ENCODE measurements around the gene PARK7.
"Not testable (repeated sequence)": the region's sequence is repeated elsewhere in the genome, so short reads cannot be mapped to it uniquely, and the experiment has no call there.

The PARK7 gene

DNA sequence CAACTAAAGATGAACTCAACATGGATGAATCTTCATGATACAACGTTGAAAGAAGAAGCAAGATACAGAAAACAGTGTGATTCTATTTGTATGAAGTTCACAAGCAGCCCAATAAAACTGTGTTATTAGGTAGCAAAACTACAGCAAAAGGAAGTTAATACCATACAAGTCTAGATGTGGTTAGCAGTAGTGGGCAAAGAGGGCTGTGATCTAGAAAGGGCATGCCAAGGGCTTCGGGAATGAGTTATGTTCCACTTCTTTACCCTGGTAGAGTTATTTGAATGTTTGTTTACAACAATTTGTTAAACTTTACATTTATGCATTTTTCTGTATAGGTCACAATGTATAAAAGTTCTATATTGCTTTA, 30.1 kb upstream of the PARK7 start:
- peak overlapping the region; percentile 76 for H3K4me3 Mint-ChIP-seq
- peaks cover 30% of the 10 kb centered on the region for H3K4me1 Mint-ChIP-seq (ENCODE audit: low read depth)
- peak overlapping the region; percentile 95 for H3K27ac Mint-ChIP-seq
- no peak for DNase-seq (ENCODE audit: low spot score)
- no peaks in the 10 kb centered on the region for H3K27me3 Mint-ChIP-seq (ENCODE audit: low read depth)
- peaks cover 3% of the 10 kb centered on the region for H3K36me3 Mint-ChIP-seq (ENCODE audit: low read depth)
- no peaks in the 10 kb centered on the region for H3K9me3 Mint-ChIP-seq

DNA sequence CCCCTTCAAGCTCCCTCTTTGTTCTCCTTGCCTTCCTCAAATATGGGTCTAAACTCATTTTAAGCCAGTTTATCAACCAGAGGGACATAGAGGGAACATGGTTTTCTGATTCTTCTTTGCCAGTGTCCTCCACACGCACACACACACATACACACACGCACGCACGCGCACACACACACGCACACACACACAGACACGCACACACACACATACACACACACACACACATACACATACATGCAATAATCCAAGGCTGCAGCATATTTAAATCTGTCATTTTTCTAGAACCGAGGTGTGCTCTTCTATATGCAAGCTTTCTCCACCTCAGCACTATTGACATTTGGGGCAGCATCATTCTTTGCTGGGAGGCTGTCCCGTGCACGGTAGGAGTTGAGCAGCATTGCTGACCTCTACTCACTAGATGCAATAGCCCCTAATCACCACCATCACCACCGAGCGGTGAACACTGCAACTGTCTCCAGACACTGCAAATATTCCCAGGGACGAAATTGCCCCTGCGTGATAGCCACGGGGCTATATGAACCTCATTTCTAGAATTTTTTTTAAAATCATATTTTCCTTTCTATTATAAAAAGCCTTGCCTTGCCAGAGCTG, 28.9 kb upstream of the PARK7 start:
- Mint-ChIP-seq H3K36me3 (ENCODE audit: low read depth) (peaks cover 2% of the 10 kb centered on the region), H3K27me3 (ENCODE audit: low read depth) (no peaks in the 10 kb centered on the region), H3K4me1 (ENCODE audit: low read depth) (peaks cover 30% of the 10 kb centered on the region), H3K9me3 (no peaks in the 10 kb centered on the region), H3K27ac (no peak overlapping the region), H3K4me3 (no peak overlapping the region)
- DNase-seq (ENCODE audit: low spot score), result no peak

DNA sequence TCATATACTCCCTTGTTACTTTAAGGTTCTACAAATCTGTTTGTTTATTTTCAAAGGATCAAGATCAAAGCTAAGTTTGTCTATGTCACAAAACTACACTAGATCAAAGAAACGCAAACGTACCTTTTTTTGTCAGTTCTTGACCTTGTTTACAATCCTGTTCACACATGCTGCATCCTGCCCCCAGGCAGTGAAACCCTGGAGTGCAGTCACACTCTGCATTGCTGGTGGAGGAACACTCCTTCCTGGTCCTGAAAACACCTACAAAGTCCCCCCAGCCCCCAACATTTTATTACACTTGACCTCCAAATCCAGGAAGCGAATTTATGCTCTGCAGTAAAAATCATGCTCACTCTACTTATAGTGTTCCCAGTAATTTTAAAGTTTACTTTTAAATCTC, 23.4 kb upstream of the PARK7 start:
- Mint-ChIP-seq H3K9me3 (no peaks in the 10 kb centered on the region), H3K27ac (no peak overlapping the region), H3K36me3 (ENCODE audit: low read depth) (peaks cover 3% of the 10 kb centered on the region), H3K4me3 (no peak overlapping the region), H3K4me1 (ENCODE audit: low read depth) (peaks cover 23% of the 10 kb centered on the region), H3K27me3 (ENCODE audit: low read depth) (peaks cover 21% of the 10 kb centered on the region)
- DNase-seq (ENCODE audit: low spot score), result no peak

GRCh38 chr1:7940034-7940433, 21.5 kb upstream of the PARK7 start:
- peaks cover 25% of the 10 kb centered on the region for H3K4me1 Mint-ChIP-seq (ENCODE audit: low read depth)
- no peaks in the 10 kb centered on the region for H3K9me3 Mint-ChIP-seq
- peaks cover 23% of the 10 kb centered on the region for H3K27me3 Mint-ChIP-seq (ENCODE audit: low read depth)
- no peak overlapping the region for H3K27ac Mint-ChIP-seq
- peak overlapping the region; percentile 72 for H3K4me3 Mint-ChIP-seq
- H3K36me3 Mint-ChIP-seq (ENCODE audit: low read depth), result peaks cover 3% of the 10 kb centered on the region
- no peak for DNase-seq (ENCODE audit: low spot score)

- peaks cover 3% of the 10 kb centered on the region for H3K36me3 Mint-ChIP-seq (ENCODE audit: low read depth)
- peak; percentile 87 for DNase-seq (ENCODE audit: low spot score)
- peak within 1 kb of the TSS; percentile 82 for H3K4me3 Mint-ChIP-seq
- peaks cover 25% of the 10 kb centered on the region for H3K4me1 Mint-ChIP-seq (ENCODE audit: low read depth)
- peaks cover 23% of the 10 kb centered on the region for H3K27me3 Mint-ChIP-seq (ENCODE audit: low read depth)
- peak within 1 kb of the TSS; percentile 74 for H3K27ac Mint-ChIP-seq
- H3K9me3 Mint-ChIP-seq, result no peaks in the 10 kb centered on the region
Observed at GRCh38 chr1:7940745-7941436, 20.6 kb upstream of the PARK7 start, which contains the start of gene TNFRSF9. TSS of gene TNFRSF9 (minus strand) at chr1:7940839. CDS start at chr1:7939994, 845 bp downstream.

DNA sequence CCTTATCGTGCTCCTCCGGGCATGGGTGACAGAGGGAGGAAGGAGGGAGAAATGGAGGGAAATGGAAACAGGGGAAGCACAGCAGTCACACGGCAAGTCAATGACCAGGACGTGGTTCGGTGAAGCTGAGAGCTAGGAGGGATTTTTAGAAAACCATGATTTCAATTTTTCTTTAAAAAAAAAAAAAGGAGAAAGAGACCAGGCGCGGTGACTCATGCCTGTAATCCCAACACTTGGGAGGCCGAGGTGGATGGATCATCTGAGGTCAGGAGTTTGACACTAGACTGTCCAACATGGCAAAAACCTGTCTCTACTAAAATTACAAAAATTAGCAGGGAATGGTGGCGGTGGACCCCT, 20.1 kb upstream of the PARK7 start:
- no peak for DNase-seq (ENCODE audit: low spot score)
- H3K9me3 Mint-ChIP-seq, result no peaks in the 10 kb centered on the region
- H3K4me3 Mint-ChIP-seq, result peak overlapping the region; percentile 82
- peaks cover 23% of the 10 kb centered on the region for H3K27me3 Mint-ChIP-seq (ENCODE audit: low read depth)
- peaks cover 3% of the 10 kb centered on the region for H3K36me3 Mint-ChIP-seq (ENCODE audit: low read depth)
- peak overlapping the region; percentile 28 for H3K27ac Mint-ChIP-seq
- peaks cover 25% of the 10 kb centered on the region for H3K4me1 Mint-ChIP-seq (ENCODE audit: low read depth)

- DNase-seq (ENCODE audit: low spot score), result peak; percentile 33
- Mint-ChIP-seq H3K4me1 (ENCODE audit: low read depth) (peaks cover 25% of the 10 kb centered on the region), H3K9me3 (no peaks in the 10 kb centered on the region), H3K27me3 (ENCODE audit: low read depth) (peaks cover 23% of the 10 kb centered on the region), H3K4me3 (peak overlapping the region; percentile 82), H3K36me3 (ENCODE audit: low read depth) (peaks cover 3% of the 10 kb centered on the region), H3K27ac (no peak overlapping the region)
Observed at GRCh38 chr1:7942214-7942921, 19.1 kb upstream of the PARK7 start.

- peak overlapping the region; percentile 55 for H3K4me3 Mint-ChIP-seq
- no peak overlapping the region for H3K27ac Mint-ChIP-seq
- DNase-seq (ENCODE audit: low spot score), result no peak
- no peaks in the 10 kb centered on the region for H3K9me3 Mint-ChIP-seq
- H3K27me3 Mint-ChIP-seq (ENCODE audit: low read depth), result peaks cover 23% of the 10 kb centered on the region
- H3K36me3 Mint-ChIP-seq (ENCODE audit: low read depth), result peaks cover 3% of the 10 kb centered on the region
- H3K4me1 Mint-ChIP-seq (ENCODE audit: low read depth), result peaks cover 28% of the 10 kb centered on the region
Observed at GRCh38 chr1:7943251-7943650, 18.3 kb upstream of the PARK7 start.

- H3K9me3 Mint-ChIP-seq, result no peaks in the 10 kb centered on the region
- peak overlapping the region; percentile 76 for H3K27ac Mint-ChIP-seq
- peak overlapping the region; percentile 23 for H3K4me3 Mint-ChIP-seq
- no peaks in the 10 kb centered on the region for H3K27me3 Mint-ChIP-seq (ENCODE audit: low read depth)
- DNase-seq (ENCODE audit: low spot score), result peak; percentile 68
- H3K36me3 Mint-ChIP-seq (ENCODE audit: low read depth), result no peaks in the 10 kb centered on the region
- peaks cover 28% of the 10 kb centered on the region for H3K4me1 Mint-ChIP-seq (ENCODE audit: low read depth)
Observed at GRCh38 chr1:7948960-7949359, 12.6 kb upstream of the PARK7 start.

- peaks cover 45% of the 10 kb centered on the region for H3K4me1 Mint-ChIP-seq (ENCODE audit: low read depth)
Observed at GRCh38 chr1:7952791-7953190, 8.7 kb upstream of the PARK7 start.

GRCh38 chr1:7953850-7954609, 7.5 kb upstream of the PARK7 start:
- Mint-ChIP-seq H3K4me3 (peak overlapping the region; percentile 92), H3K36me3 (ENCODE audit: low read depth) (no peaks in the 10 kb centered on the region), H3K27ac (peak overlapping the region; percentile 96), H3K9me3 (no peaks in the 10 kb centered on the region), H3K27me3 (ENCODE audit: low read depth) (no peaks in the 10 kb centered on the region), H3K4me1 (ENCODE audit: low read depth) (peaks cover 35% of the 10 kb centered on the region)
- DNase-seq (ENCODE audit: low spot score), result peak; percentile 95

More at GRCh38 chr1:7952791-7953190, 8.7 kb upstream of the PARK7 start:
- not testable (repeated sequence) for H3K27me3 Mint-ChIP-seq (ENCODE audit: low read depth); DNase-seq (ENCODE audit: low spot score); H3K4me3 Mint-ChIP-seq; H3K36me3 Mint-ChIP-seq (ENCODE audit: low read depth); H3K27ac Mint-ChIP-seq; H3K9me3 Mint-ChIP-seq

DNA sequence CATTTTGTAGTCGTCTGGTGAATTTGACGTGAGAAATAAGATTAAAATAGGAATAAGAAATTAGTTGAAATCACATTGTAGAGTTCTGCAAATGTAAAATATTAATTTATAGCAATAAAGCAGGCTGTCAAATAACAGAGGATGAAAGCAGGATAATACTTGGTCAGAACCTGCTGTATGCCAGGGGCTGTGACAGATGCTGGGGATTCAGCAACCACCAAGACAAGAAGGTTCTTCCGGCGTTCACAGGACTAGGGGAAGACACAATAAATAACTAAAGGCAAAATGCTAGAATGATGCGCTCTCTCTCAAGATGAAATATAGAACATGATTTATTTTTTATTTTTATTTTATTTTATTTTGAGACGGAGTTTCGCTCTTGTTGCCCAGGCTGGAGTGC, 6.8 kb upstream of the PARK7 start:
- Mint-ChIP-seq H3K36me3 (ENCODE audit: low read depth) (no peaks in the 10 kb centered on the region), H3K9me3 (no peaks in the 10 kb centered on the region), H3K27me3 (ENCODE audit: low read depth) (no peaks in the 10 kb centered on the region), H3K27ac (peak overlapping the region; percentile 96), H3K4me3 (peak overlapping the region; percentile 92), H3K4me1 (ENCODE audit: low read depth) (peaks cover 32% of the 10 kb centered on the region)
- no peak for DNase-seq (ENCODE audit: low spot score)

DNA sequence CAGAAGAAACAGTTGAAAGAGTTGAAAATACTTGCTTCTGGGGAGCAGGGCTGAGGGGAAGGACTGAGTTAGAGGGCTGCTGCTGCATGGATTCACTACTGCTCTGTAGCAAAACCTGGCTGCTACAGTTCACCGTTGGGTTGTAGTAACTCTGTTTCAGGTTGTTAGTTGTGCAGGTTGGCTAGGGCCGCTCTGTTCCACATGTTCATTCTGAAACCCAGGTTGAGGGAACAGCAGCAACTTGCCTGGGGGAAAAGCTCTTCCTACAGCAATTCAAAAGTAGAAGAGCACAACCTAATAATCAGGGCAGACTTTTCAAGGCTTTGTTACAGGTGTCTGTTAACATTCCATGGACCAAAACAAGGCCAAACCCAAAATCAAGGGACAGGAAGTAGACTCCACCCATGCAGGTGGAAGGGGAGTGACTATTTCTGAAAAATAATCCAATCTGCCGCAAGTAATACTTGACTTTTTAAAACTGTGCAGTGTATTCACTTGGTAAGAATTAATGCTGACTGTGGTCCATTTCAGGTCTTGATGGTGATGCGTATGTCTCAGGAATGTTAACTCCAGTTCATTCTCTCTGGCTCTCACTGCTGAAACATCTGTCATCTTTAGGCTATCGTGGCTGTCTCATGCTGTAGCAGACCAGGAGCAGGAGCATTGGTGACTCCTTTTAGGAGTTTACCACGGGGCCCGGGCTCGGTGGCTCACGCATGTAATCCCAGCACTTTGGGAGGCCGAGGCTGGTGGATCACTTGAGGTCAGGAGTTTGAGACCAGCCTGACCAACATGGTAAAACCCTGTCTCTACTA, 5.1 kb upstream of the PARK7 start:
- peak overlapping the region; percentile 58 for H3K4me3 Mint-ChIP-seq
- H3K27ac Mint-ChIP-seq, result peak overlapping the region; percentile 4
- no peak for DNase-seq (ENCODE audit: low spot score)
- H3K4me1 Mint-ChIP-seq (ENCODE audit: low read depth), result peaks cover 31% of the 10 kb centered on the region
- no peaks in the 10 kb centered on the region for H3K9me3 Mint-ChIP-seq
- H3K27me3 Mint-ChIP-seq (ENCODE audit: low read depth), result no peaks in the 10 kb centered on the region
- no peaks in the 10 kb centered on the region for H3K36me3 Mint-ChIP-seq (ENCODE audit: low read depth)
